HCT116 (cell line): ENCODE measurements around the gene GAL3ST2. TPM values are rescaled to one million over a fixed set of nuclear protein-coding genes. Genes with fewer than 3 reads are reported as not detected.

ENCODE experiments used
- ATAC-seq: fragments of 200-7000 bp; cut with Tn5 transposase; 2 replicates; pipeline ENCODE4 v1.9.1; 2020; ENCODE audit warnings: mild to moderate bottlenecking, moderate library complexity
- BruUV-seq: library from RNA; stranded (reverse); fragments of 400-500 nt; replicated peaks from 2 replicates; lab custom pipeline; 2021; lab: Mats Ljungman, UMichigan
- CTCF ChIA-PET: fragments of 300-600 bp; sonication (Branson Sonifier 250); formaldehyde crosslinking; loops from one replicate; lab custom pipeline; 2021; ENCODE audit warnings: antibody characterized with exemption; lab: Charles Lee
- POLR2A ChIA-PET: fragments of 300-600, 350-600 bp; sonication (Branson Sonifier 250); formaldehyde crosslinking; loops from one replicate; lab custom pipeline; 2021; ENCODE audit warnings: antibody characterized with exemption; lab: Charles Lee
- RAD21 ChIA-PET, 2 experiments: fragments of 300-600 bp; sonication (Branson Sonifier 250); formaldehyde crosslinking; loops; one replicate each; lab custom pipeline; 2023; ENCODE audit warnings: low total read pairs in 2 of 2; ENCODE audit not compliant: uncharacterized antibody in 2 of 2, unreplicated experiment in 2 of 2, low non-redundant PET in 1 of 2; lab: Charles Lee
- DNase-seq: peaks from one replicate; pipeline ENCODE4 v3.0.0-alpha.2; 2010; ENCODE audit warnings: low read depth, low spot score
- H2AFZ ChIP-seq: fragments of 200-600 bp; shearing (Covaris generic), sonication (generic); 2 replicates; pipeline ENCODE4 v1.6.1; 2017; ENCODE audit warnings: low read depth, mixed run types, mixed read lengths, antibody characterized with exemption, low read length; ENCODE audit not compliant: poor library complexity, severe bottlenecking
- H3K27ac ChIP-seq: 2 replicates; pipeline ENCODE4 v1.5.1; 2012; ENCODE audit warnings: low read depth, low read length
- H3K27me3 ChIP-seq: fragments of 200-600 bp; sonication (generic); 2 replicates; pipeline ENCODE4 v1.6.1; 2016; ENCODE audit warnings: mixed run types, low read length, mixed read lengths; ENCODE audit not compliant: insufficient read depth
- H3K36me3 ChIP-seq, 2 experiments: fragments of 200-500 bp in 1 of 2; fragments of 200-600 bp in 1 of 2; sonication (Bioruptor generic) in 1 of 2; sonication (generic) in 1 of 2; 2 replicates each; pipeline versions ENCODE4 v1.5.1 to v1.6.1; 2014 to 2016; ENCODE audit warnings: low read length in 2 of 2, inconsistent platforms in 1 of 2, mixed read lengths in 1 of 2, mixed run types in 1 of 2; ENCODE audit not compliant: insufficient read depth in 2 of 2, control insufficient read depth in 1 of 2
- H3K4me1 ChIP-seq, 2 experiments: fragments of 200-600 bp in 1 of 2; sonication (generic) in 1 of 2; 2 replicates each; pipeline versions ENCODE4 v1.5.1 to v1.6.1; 2012 to 2017; ENCODE audit warnings: low read length in 2 of 2, inconsistent platforms in 1 of 2, mild to moderate bottlenecking in 1 of 2, mixed read lengths in 1 of 2, mixed run types in 1 of 2, moderate library complexity in 1 of 2; ENCODE audit not compliant: insufficient read depth in 2 of 2, control insufficient read depth in 1 of 2
- H3K4me2 ChIP-seq: fragments of 200-600 bp; sonication (generic); 2 replicates; pipeline ENCODE4 v1.6.1; 2017; ENCODE audit warnings: mixed run types, low read length, mixed read lengths
- H3K4me3 ChIP-seq, 2 experiments: fragments of 200-600 bp in 1 of 2; sonication (generic) in 1 of 2; replicated peaks in 1 of 2; 2 replicates each; pipeline ENCODE4 v1.5.1; 2011 to 2016; ENCODE audit warnings: low read length in 2 of 2, control low read depth in 1 of 2, low read depth in 1 of 2, mild to moderate bottlenecking in 1 of 2, mixed read lengths in 1 of 2, mixed run types in 1 of 2
- H3K79me2 ChIP-seq: fragments of 200-600 bp; sonication (generic); 2 replicates; pipeline ENCODE4 v1.6.1; 2017; ENCODE audit warnings: mild to moderate bottlenecking, mixed run types, low read length, moderate library complexity, mixed read lengths; ENCODE audit not compliant: insufficient read depth
- H3K9ac ChIP-seq: fragments of 200-600 bp; sonication (generic); 2 replicates; pipeline ENCODE4 v1.6.1; 2016; ENCODE audit warnings: low read length, mixed read lengths
- H3K9me2 ChIP-seq: fragments of 200-600 bp; sonication (generic), shearing (Covaris generic); 2 replicates; pipeline ENCODE4 v1.6.1; 2017; ENCODE audit warnings: mixed run types, mild to moderate bottlenecking, moderate library complexity; ENCODE audit not compliant: insufficient read depth
- H3K9me3 ChIP-seq, 2 experiments: fragments of 200-500 bp in 1 of 2; fragments of 200-600 bp in 1 of 2; sonication (Bioruptor generic) in 1 of 2; sonication (generic) in 1 of 2; 2 replicates each; pipeline ENCODE4 v1.6.1; 2014 to 2017; ENCODE audit warnings: low read length in 2 of 2, mixed read lengths in 2 of 2, inconsistent platforms in 1 of 2, low read depth in 1 of 2, mild to moderate bottlenecking in 1 of 2, mixed run types in 1 of 2, moderate library complexity in 1 of 2; ENCODE audit not compliant: control insufficient read depth in 1 of 2, insufficient read depth in 1 of 2
- H4K20me1 ChIP-seq: fragments of 200-600 bp; sonication (generic), shearing (Covaris generic); 2 replicates; pipeline ENCODE4 v1.6.1; 2017; ENCODE audit warnings: mixed run types, mild to moderate bottlenecking, moderate library complexity; ENCODE audit not compliant: insufficient read depth
- CBX3 ChIP-seq: IDR thresholded peaks from 2 replicates; pipeline ENCODE4 v1.6.1; 2012; ENCODE audit warnings: low read depth
- CEBPB ChIP-seq: IDR thresholded peaks from 2 replicates; pipeline ENCODE4 v1.6.1; 2012; ENCODE audit warnings: low read depth
- EZH2 ChIP-seq: fragments of 200-600 bp; sonication (generic); IDR thresholded peaks from 2 replicates; pipeline ENCODE4 v1.6.1; 2017; ENCODE audit warnings: antibody characterized with exemption, mixed run types
- EZH2phosphoT487 ChIP-seq: fragments of 200-600 bp; IDR thresholded peaks from 2 replicates; pipeline ENCODE4 v1.6.1; 2018; ENCODE audit warnings: antibody characterized with exemption, borderline replicate concordance
- FOSL1 ChIP-seq: IDR thresholded peaks from 2 replicates; pipeline ENCODE4 v1.6.1; 2012; ENCODE audit warnings: low read depth
- JUND ChIP-seq: IDR thresholded peaks from 2 replicates; pipeline ENCODE4 v1.6.1; 2012
- POLR2A ChIP-seq: IDR thresholded peaks from 2 replicates; pipeline ENCODE4 v1.7.0; 2011; ENCODE audit warnings: borderline replicate concordance; ENCODE audit not compliant: insufficient read depth, insufficient read length; ENCODE audit errors: extremely low read depth
- SRF ChIP-seq: IDR thresholded peaks from 2 replicates; pipeline ENCODE4 v1.6.1; 2012; ENCODE audit warnings: low read depth
- ZFX ChIP-seq: fragments of 450-650 bp; IDR thresholded peaks from 2 replicates; pipeline ENCODE4 v1.6.1; 2017
- intact Hi-C: fragments of 100-400 bp; cut with micrococcal nuclease; formaldehyde crosslinking; loops from 2 replicates; pipeline ENCODE4 v1.10.0; 2022
- total RNA-seq: library from RNA; stranded (reverse); gene quantifications from one replicate; pipeline ENCODE4 v1.2.1, GENCODE V29; 2021; ENCODE audit not compliant: unreplicated experiment
- TF ChIP-seq, protein P1 (sequence below): IDR thresholded peaks from 2 replicates; pipeline ENCODE4 v1.6.1; 2012; ENCODE audit warnings: low read depth
- TF ChIP-seq, protein P2 (sequence below): IDR thresholded peaks from 2 replicates; pipeline ENCODE4 v1.6.1; 2011; ENCODE audit warnings: mild to moderate bottlenecking, low read length, moderate library complexity; ENCODE audit not compliant: insufficient replicate concordance; ENCODE audit errors: extremely low read depth
- TF ChIP-seq, protein P3 (sequence below): IDR thresholded peaks from 2 replicates; pipeline ENCODE4 v1.6.1; 2012
- TF ChIP-seq, protein P4 (sequence below): IDR thresholded peaks from 2 replicates; pipeline ENCODE4 v1.6.1; 2012

The GAL3ST2 gene
- total RNA-seq, 1 experiment from 2014 or later, result 0.44 TPM

DNA sequence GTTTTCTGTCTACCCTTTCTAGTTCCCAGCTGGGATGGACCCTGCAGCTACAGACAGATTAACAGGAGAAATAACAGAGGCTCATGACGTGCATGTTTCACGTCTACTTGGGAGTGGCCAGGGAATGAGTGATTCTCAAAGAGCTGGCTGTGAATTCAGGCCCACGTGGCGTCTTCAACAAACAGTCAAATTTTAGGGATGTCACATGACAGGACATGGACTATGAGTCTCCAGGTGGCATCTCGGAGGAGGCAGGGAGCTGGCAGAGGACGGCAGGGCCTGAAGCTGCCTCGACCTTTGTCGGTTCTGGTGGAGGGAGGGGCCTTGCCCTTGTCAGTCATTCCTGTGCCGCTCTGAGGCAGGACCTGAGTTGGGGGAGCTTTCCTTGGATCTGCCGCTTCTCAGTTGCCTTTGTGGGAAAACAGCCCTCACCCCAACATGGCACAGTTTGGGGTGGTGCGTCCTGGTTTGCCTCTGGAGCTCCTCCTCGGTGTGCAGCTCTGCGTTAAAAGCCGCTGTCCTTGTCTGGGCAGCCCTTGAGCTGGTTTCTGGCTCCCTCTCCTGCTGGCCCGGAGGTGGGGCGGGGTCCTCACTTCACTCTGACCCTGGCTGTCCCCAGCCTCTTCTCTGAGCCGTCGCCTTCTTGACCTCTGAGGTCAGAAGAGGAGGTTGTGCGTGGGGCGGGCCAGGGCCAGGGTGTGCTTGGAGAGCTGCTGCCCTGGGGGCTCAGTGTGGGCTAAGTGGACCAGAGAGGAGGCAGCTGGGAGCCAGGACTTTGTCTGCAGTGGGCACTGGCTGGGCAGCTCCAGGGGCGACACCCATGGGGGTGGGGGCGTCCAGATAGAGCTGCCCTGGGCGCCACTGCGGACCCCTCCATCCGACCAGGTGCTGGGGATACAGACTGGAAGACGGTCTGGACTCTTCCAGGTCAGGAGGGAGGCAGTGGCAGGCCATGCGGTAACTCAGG lies 12.1 kb upstream of the GAL3ST2 start:
- POLR2A ChIA-PET, result no interaction called here
- Histone ChIP-seq H3K79me2 (no peaks in the 10 kb centered on the region), H3K27me3 (no peaks in the 10 kb centered on the region), H3K9ac (no peak overlapping the region), H3K4me3 (no peak overlapping the region), H4K20me1 (no peaks in the 10 kb centered on the region), H3K4me1 (no peaks in the 10 kb centered on the region), H3K9me2 (no peaks in the 10 kb centered on the region), H3K36me3 (peaks cover 3 to 9% of the 10 kb centered on the region in 2 experiments; a peak in 2 of 4 replicates), H2AFZ (no peak overlapping the region), H3K4me2 (no peak overlapping the region), H3K27ac (no peak overlapping the region), H3K9me3 (no peaks in the 10 kb centered on the region)
- CTCF ChIA-PET, result no interaction called here
- TF ChIP-seq EZH2phosphoT487 (no peak), FOSL1 (no peak), SRF (no peak), POLR2A (no peak), CBX3 (no peak), EZH2 (no peak), ZFX (no peak), CEBPB (no peak), JUND (no peak)
- TF ChIP-seq, protein P1, sequence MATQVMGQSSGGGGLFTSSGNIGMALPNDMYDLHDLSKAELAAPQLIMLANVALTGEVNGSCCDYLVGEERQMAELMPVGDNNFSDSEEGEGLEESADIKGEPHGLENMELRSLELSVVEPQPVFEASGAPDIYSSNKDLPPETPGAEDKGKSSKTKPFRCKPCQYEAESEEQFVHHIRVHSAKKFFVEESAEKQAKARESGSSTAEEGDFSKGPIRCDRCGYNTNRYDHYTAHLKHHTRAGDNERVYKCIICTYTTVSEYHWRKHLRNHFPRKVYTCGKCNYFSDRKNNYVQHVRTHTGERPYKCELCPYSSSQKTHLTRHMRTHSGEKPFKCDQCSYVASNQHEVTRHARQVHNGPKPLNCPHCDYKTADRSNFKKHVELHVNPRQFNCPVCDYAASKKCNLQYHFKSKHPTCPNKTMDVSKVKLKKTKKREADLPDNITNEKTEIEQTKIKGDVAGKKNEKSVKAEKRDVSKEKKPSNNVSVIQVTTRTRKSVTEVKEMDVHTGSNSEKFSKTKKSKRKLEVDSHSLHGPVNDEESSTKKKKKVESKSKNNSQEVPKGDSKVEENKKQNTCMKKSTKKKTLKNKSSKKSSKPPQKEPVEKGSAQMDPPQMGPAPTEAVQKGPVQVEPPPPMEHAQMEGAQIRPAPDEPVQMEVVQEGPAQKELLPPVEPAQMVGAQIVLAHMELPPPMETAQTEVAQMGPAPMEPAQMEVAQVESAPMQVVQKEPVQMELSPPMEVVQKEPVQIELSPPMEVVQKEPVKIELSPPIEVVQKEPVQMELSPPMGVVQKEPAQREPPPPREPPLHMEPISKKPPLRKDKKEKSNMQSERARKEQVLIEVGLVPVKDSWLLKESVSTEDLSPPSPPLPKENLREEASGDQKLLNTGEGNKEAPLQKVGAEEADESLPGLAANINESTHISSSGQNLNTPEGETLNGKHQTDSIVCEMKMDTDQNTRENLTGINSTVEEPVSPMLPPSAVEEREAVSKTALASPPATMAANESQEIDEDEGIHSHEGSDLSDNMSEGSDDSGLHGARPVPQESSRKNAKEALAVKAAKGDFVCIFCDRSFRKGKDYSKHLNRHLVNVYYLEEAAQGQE, result no peak
- TF ChIP-seq, protein P2, sequence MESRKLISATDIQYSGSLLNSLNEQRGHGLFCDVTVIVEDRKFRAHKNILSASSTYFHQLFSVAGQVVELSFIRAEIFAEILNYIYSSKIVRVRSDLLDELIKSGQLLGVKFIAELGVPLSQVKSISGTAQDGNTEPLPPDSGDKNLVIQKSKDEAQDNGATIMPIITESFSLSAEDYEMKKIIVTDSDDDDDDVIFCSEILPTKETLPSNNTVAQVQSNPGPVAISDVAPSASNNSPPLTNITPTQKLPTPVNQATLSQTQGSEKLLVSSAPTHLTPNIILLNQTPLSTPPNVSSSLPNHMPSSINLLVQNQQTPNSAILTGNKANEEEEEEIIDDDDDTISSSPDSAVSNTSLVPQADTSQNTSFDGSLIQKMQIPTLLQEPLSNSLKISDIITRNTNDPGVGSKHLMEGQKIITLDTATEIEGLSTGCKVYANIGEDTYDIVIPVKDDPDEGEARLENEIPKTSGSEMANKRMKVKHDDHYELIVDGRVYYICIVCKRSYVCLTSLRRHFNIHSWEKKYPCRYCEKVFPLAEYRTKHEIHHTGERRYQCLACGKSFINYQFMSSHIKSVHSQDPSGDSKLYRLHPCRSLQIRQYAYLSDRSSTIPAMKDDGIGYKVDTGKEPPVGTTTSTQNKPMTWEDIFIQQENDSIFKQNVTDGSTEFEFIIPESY, result no peak
- TF ChIP-seq, protein P3, sequence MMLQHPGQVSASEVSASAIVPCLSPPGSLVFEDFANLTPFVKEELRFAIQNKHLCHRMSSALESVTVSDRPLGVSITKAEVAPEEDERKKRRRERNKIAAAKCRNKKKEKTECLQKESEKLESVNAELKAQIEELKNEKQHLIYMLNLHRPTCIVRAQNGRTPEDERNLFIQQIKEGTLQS, result no peak
- TF ChIP-seq, protein P4, sequence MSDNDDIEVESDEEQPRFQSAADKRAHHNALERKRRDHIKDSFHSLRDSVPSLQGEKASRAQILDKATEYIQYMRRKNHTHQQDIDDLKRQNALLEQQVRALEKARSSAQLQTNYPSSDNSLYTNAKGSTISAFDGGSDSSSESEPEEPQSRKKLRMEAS, result no peak
- BruUV-seq, result no TSS peak
- ATAC-seq (no peak), DNase-seq (no peak)
- intact Hi-C loops, result no loop called here
- RAD21 ChIA-PET, result no interaction called here
